Stimulated activated naive CD8-positive, alpha-beta T cell treated with anti-CD3 and anti-CD28 coated beads, Interleukin-15, Interleukin-2, amounts not matched to agents 100 ng/mL and 50 ng/mL, for 24 hours (primary cell): ENCODE data around the gene ATP8B4.

ENCODE experiments used
- H3K27ac Mint-ChIP-seq: one replicate; pipeline ENCODE4 v1.8.0; 2021; ENCODE audit warnings: mild to moderate bottlenecking, mixed read lengths
- H3K27me3 Mint-ChIP-seq: one replicate; pipeline ENCODE4 v1.8.0; 2021; ENCODE audit warnings: mixed read lengths
- H3K36me3 Mint-ChIP-seq: one replicate; pipeline ENCODE4 v1.8.0; 2021; ENCODE audit warnings: low read depth, mixed read lengths
- H3K4me1 Mint-ChIP-seq: one replicate; pipeline ENCODE4 v1.8.0; 2021; ENCODE audit warnings: low read depth, mixed read lengths
- H3K4me3 Mint-ChIP-seq: one replicate; pipeline ENCODE4 v1.8.0; 2021; ENCODE audit warnings: mild to moderate bottlenecking, mixed read lengths
- H3K9me3 Mint-ChIP-seq: one replicate; pipeline ENCODE4 v1.8.0; 2021; ENCODE audit warnings: mixed read lengths

Gene ATP8B4

GRCh38 chr15:49865925-49866757 lies 252.9 kb downstream of the ATP8B4 start:
- no peaks in the 10 kb centered on the region for H3K36me3 Mint-ChIP-seq
- H3K9me3 Mint-ChIP-seq: no peaks in the 10 kb centered on the region
- no peaks in the 10 kb centered on the region for H3K4me1 Mint-ChIP-seq
- no peaks in the 10 kb centered on the region for H3K27me3 Mint-ChIP-seq
- H3K27ac Mint-ChIP-seq: no peak overlapping the region
- no peak overlapping the region for H3K4me3 Mint-ChIP-seq

GRCh38 chr15:49864251-49864650 lies 254.8 kb downstream of the ATP8B4 start:
- no peak overlapping the region for H3K4me3 Mint-ChIP-seq
- H3K4me1 Mint-ChIP-seq: no peaks in the 10 kb centered on the region
- no peak overlapping the region for H3K27ac Mint-ChIP-seq
- H3K9me3 Mint-ChIP-seq: no peaks in the 10 kb centered on the region
- H3K27me3 Mint-ChIP-seq: no peaks in the 10 kb centered on the region
- no peaks in the 10 kb centered on the region for H3K36me3 Mint-ChIP-seq

GRCh38 chr15:49863431-49864224 lies 255.4 kb downstream of the ATP8B4 start:
- no peaks in the 10 kb centered on the region for H3K27me3 Mint-ChIP-seq
- no peaks in the 10 kb centered on the region for H3K9me3 Mint-ChIP-seq
- no peaks in the 10 kb centered on the region for H3K4me1 Mint-ChIP-seq
- no peak overlapping the region for H3K27ac Mint-ChIP-seq
- H3K36me3 Mint-ChIP-seq: no peaks in the 10 kb centered on the region
- no peak overlapping the region for H3K4me3 Mint-ChIP-seq

GRCh38 chr15:49860101-49860500 lies 258.9 kb downstream of the ATP8B4 start:
- Mint-ChIP-seq H3K4me1 (no peaks in the 10 kb centered on the region), H3K27ac (no peak overlapping the region), H3K36me3 (no peaks in the 10 kb centered on the region), H3K4me3 (no peak overlapping the region), H3K9me3 (no peaks in the 10 kb centered on the region), H3K27me3 (no peaks in the 10 kb centered on the region)

GRCh38 chr15:49857496-49858475 lies 261.2 kb downstream of the ATP8B4 start:
- H3K4me3 Mint-ChIP-seq: no peak overlapping the region
- no peaks in the 10 kb centered on the region for H3K9me3 Mint-ChIP-seq
- no peaks in the 10 kb centered on the region for H3K27me3 Mint-ChIP-seq
- no peaks in the 10 kb centered on the region for H3K36me3 Mint-ChIP-seq
- H3K4me1 Mint-ChIP-seq: no peaks in the 10 kb centered on the region
- no peak overlapping the region for H3K27ac Mint-ChIP-seq

- no peaks in the 10 kb centered on the region for H3K4me1 Mint-ChIP-seq
- no peak overlapping the region for H3K27ac Mint-ChIP-seq
- H3K36me3 Mint-ChIP-seq: no peaks in the 10 kb centered on the region
- no peaks in the 10 kb centered on the region for H3K9me3 Mint-ChIP-seq
- H3K27me3 Mint-ChIP-seq: no peaks in the 10 kb centered on the region
- H3K4me3 Mint-ChIP-seq: no peak overlapping the region
These were observed 263.0 kb downstream of the ATP8B4 start for GRCh38 chr15:49855917-49856637.

GRCh38 chr15:49852756-49853155 lies 266.3 kb downstream of the ATP8B4 start:
- peaks cover 6% of the 10 kb centered on the region for H3K9me3 Mint-ChIP-seq
- no peaks in the 10 kb centered on the region for H3K4me1 Mint-ChIP-seq
- H3K27ac Mint-ChIP-seq: no peak overlapping the region
- H3K4me3 Mint-ChIP-seq: no peak overlapping the region
- no peaks in the 10 kb centered on the region for H3K36me3 Mint-ChIP-seq
- no peaks in the 10 kb centered on the region for H3K27me3 Mint-ChIP-seq

- no peaks in the 10 kb centered on the region for H3K27me3 Mint-ChIP-seq
- H3K9me3 Mint-ChIP-seq: peaks cover 6% of the 10 kb centered on the region
- H3K27ac Mint-ChIP-seq: no peak overlapping the region
- no peaks in the 10 kb centered on the region for H3K4me1 Mint-ChIP-seq
- H3K4me3 Mint-ChIP-seq: no peak overlapping the region
- no peaks in the 10 kb centered on the region for H3K36me3 Mint-ChIP-seq
These were observed 270.2 kb downstream of the ATP8B4 start for GRCh38 chr15:49848807-49849206.

GRCh38 chr15:49848282-49848724 lies 270.7 kb downstream of the ATP8B4 start:
- H3K27ac Mint-ChIP-seq: no peak overlapping the region
- H3K9me3 Mint-ChIP-seq: peaks cover 6% of the 10 kb centered on the region
- H3K4me1 Mint-ChIP-seq: no peaks in the 10 kb centered on the region
- no peaks in the 10 kb centered on the region for H3K27me3 Mint-ChIP-seq
- no peaks in the 10 kb centered on the region for H3K36me3 Mint-ChIP-seq
- no peak overlapping the region for H3K4me3 Mint-ChIP-seq

GRCh38 chr15:49847423-49848281 lies 271.4 kb downstream of the ATP8B4 start:
- no peaks in the 10 kb centered on the region for H3K27me3 Mint-ChIP-seq
- no peaks in the 10 kb centered on the region for H3K4me1 Mint-ChIP-seq
- peaks cover 13% of the 10 kb centered on the region for H3K9me3 Mint-ChIP-seq
- H3K27ac Mint-ChIP-seq: no peak overlapping the region
- no peaks in the 10 kb centered on the region for H3K36me3 Mint-ChIP-seq
- no peak overlapping the region for H3K4me3 Mint-ChIP-seq

- no peaks in the 10 kb centered on the region for H3K27me3 Mint-ChIP-seq
- H3K4me1 Mint-ChIP-seq: no peaks in the 10 kb centered on the region
- H3K4me3 Mint-ChIP-seq: no peak overlapping the region
- H3K36me3 Mint-ChIP-seq: no peaks in the 10 kb centered on the region
- peaks cover 12% of the 10 kb centered on the region for H3K9me3 Mint-ChIP-seq
- H3K27ac Mint-ChIP-seq: no peak overlapping the region
These were observed 274.6 kb downstream of the ATP8B4 start for GRCh38 chr15:49844390-49844789.

GRCh38 chr15:49843725-49844124 lies 275.3 kb downstream of the ATP8B4 start:
- H3K4me3 Mint-ChIP-seq: no peak overlapping the region
- H3K36me3 Mint-ChIP-seq: no peaks in the 10 kb centered on the region
- no peaks in the 10 kb centered on the region for H3K27me3 Mint-ChIP-seq
- no peaks in the 10 kb centered on the region for H3K4me1 Mint-ChIP-seq
- no peak overlapping the region for H3K27ac Mint-ChIP-seq
- peaks cover 12% of the 10 kb centered on the region for H3K9me3 Mint-ChIP-seq

- H3K27me3 Mint-ChIP-seq: no peaks in the 10 kb centered on the region
- no peaks in the 10 kb centered on the region for H3K36me3 Mint-ChIP-seq
- no peak overlapping the region for H3K27ac Mint-ChIP-seq
- peaks cover 16% of the 10 kb centered on the region for H3K9me3 Mint-ChIP-seq
- no peaks in the 10 kb centered on the region for H3K4me1 Mint-ChIP-seq
- no peak overlapping the region for H3K4me3 Mint-ChIP-seq
These were observed 276.9 kb downstream of the ATP8B4 start for GRCh38 chr15:49842031-49842730.
